ENCODE data around the gene PHOX2B.

DNA sequence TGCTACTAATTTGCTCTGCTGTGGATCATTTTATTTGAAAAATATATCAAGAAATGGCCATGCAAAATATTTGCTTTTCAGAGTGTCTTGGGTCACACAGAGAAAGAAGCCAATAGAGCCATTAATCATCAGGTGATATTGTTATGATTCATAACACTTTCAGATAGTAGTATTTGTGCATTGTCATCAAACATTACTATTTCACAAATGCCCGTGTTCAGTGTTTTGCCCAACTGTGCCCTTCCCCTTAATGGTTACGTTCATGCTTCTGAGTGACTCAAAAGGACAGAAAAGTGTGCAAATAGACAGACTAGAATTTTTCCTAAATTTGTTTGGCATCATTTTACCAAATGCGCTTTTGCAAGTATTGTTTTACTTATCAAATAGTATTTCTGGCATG is 46.5 kb downstream of the PHOX2B start:
- TF ChIP-seq CTCF (IDR thresholded peaks at IDR 0.05; ENCODE audit: low read length) (no peak), EZH2 (optimal IDR thresholded peaks at IDR 0.05; ENCODE audit: low read depth, low read length) (no peak)
